K562 (cell line): ENCODE data around the gene UBAP2. TPM values are rescaled to one million over a fixed set of nuclear protein-coding genes. Genes with fewer than 3 reads are reported as not detected.

Experiments
- ATAC-seq: fragments of 200-7000 bp; cut with Tn5 transposase; 3 replicates; pipeline ENCODE4 v1.9.1; 2020; ENCODE audit warnings: moderate library complexity
- BruUV-seq: library from RNA; stranded (reverse); fragments of 400-500 nt; replicated peaks from 2 replicates; lab custom pipeline; 2021; lab: Mats Ljungman, UMichigan
- CTCF ChIA-PET: fragments of 300-600 bp; formaldehyde crosslinking; extraction: SDS; loops from one replicate; lab custom pipeline; 2021; ENCODE audit warnings: low intra/inter-chr PET ratio; lab: Yijun Ruan, JAX
- POLR2A ChIA-PET: fragments of 300-600, 350-650 bp; sonication (Branson Sonifier 250); formaldehyde crosslinking; extraction: SDS; loops from one replicate; lab custom pipeline; 2021; ENCODE audit warnings: antibody characterized with exemption, inconsistent platforms; lab: Yijun Ruan, JAX
- DNase-seq, 4 experiments: peaks; one replicate each; pipeline versions ENCODE4 v3.0.0 to v3.0.0-alpha.2; 2011 to 2018; ENCODE audit warnings: low spot score in 3 of 4, mixed read lengths in 3 of 4; ENCODE audit errors: extremely low read depth in 1 of 4
- FAIRE-seq: peaks from 2 replicates; lab custom pipeline; 2011; peaks lifted over from hg19 to GRCh38; lab: Jason Lieb, UNC
- H2AFZ ChIP-seq: 2 replicates; pipeline ENCODE4 v1.6.0; 2011; ENCODE audit warnings: low read depth, low read length, control low read depth, inconsistent platforms
- H3K27ac ChIP-seq: fragments of 200-600 bp; 3 replicates; pipeline ENCODE4 v1.8.0; 2011; ENCODE audit warnings: low read depth, mild to moderate bottlenecking, control low read depth, inconsistent platforms, low read length, moderate library complexity, mixed read lengths; ENCODE audit errors: extremely low read depth
- H3K27me3 ChIP-seq, 2 experiments: fragments of 300-600 bp in 1 of 2; 2 replicates in 1 of 2; 3 replicates in 1 of 2; pipeline versions ENCODE4 v1.6.0 to v1.8.0; 2011; ENCODE audit warnings: inconsistent platforms in 2 of 2, low read length in 2 of 2, mild to moderate bottlenecking in 1 of 2, mixed read lengths in 1 of 2, moderate library complexity in 1 of 2; ENCODE audit not compliant: control insufficient read depth in 2 of 2, insufficient read depth in 2 of 2
- H3K36me3 ChIP-seq: fragments of 300-600 bp; 3 replicates; pipeline ENCODE4 v1.8.0; 2011; ENCODE audit warnings: mild to moderate bottlenecking, low read length, inconsistent platforms; ENCODE audit not compliant: control insufficient read depth, insufficient read depth
- H3K4me1 ChIP-seq, 2 experiments: fragments of 200-600 bp in 1 of 2; replicated peaks in 1 of 2; 2 replicates in 1 of 2; 3 replicates in 1 of 2; pipeline versions ENCODE4 v1.5.1 to v1.8.0; 2011; ENCODE audit warnings: inconsistent platforms in 2 of 2, low read length in 2 of 2, mild to moderate bottlenecking in 1 of 2, mixed read lengths in 1 of 2, moderate library complexity in 1 of 2; ENCODE audit not compliant: control insufficient read depth in 2 of 2, insufficient read depth in 2 of 2
- H3K4me2 ChIP-seq: 2 replicates; pipeline ENCODE4 v1.6.1; 2011; ENCODE audit warnings: low read length, control low read depth, inconsistent platforms, mixed read lengths; ENCODE audit not compliant: insufficient read depth
- H3K4me3 ChIP-seq: fragments of 200-600 bp; sonication (generic), shearing (Covaris generic); 2 replicates; pipeline ENCODE4 v1.5.1; 2016; ENCODE audit warnings: control low read depth, inconsistent platforms
- H3K79me2 ChIP-seq: fragments of 200-600 bp; 3 replicates; pipeline ENCODE4 v1.8.0; 2011; ENCODE audit warnings: low read length, inconsistent platforms; ENCODE audit not compliant: control insufficient read depth, insufficient read depth
- H3K9ac ChIP-seq, 2 experiments: 2 replicates each; pipeline versions ENCODE4 v1.6.0 to v1.6.1; 2011; ENCODE audit warnings: low read depth in 2 of 2, low read length in 2 of 2, control low read depth in 1 of 2, inconsistent platforms in 1 of 2, mild to moderate bottlenecking in 1 of 2, mixed read lengths in 1 of 2; ENCODE audit not compliant: insufficient read depth in 1 of 2
- H3K9me1 ChIP-seq: one replicate; pipeline ENCODE4 v1.6.0; 2011; ENCODE audit warnings: inconsistent platforms, mild to moderate bottlenecking, low read length, moderate library complexity; ENCODE audit not compliant: control insufficient read depth, insufficient read depth
- H3K9me3 ChIP-seq: replicated peaks from 2 replicates; pipeline ENCODE4 v1.5.1; 2011; ENCODE audit warnings: low read depth, low read length, inconsistent platforms; ENCODE audit not compliant: control insufficient read depth, insufficient read depth
- H4K20me1 ChIP-seq: replicated peaks from 2 replicates; pipeline ENCODE4 v1.6.1; 2011; ENCODE audit warnings: low read length, inconsistent platforms, mixed read lengths; ENCODE audit not compliant: control insufficient read depth, insufficient read depth
- ATF3 ChIP-seq, 2 experiments: fragments of 450-650 bp in 1 of 2; sonication (generic) in 1 of 2; formaldehyde crosslinking in 1 of 2; IDR thresholded peaks in 1 of 2; conservative IDR thresholded peaks in 1 of 2; 2 replicates each; pipeline versions ENCODE4 v1.6.1 to v1.8.1; 2016 to 2023; ENCODE audit warnings: mild to moderate bottlenecking in 2 of 2, moderate library complexity in 2 of 2, inconsistent platforms in 1 of 2, missing genetic modification reagents in 1 of 2
- CTBP1 ChIP-seq: fragments of 450-650 bp; IDR thresholded peaks from 2 replicates; pipeline ENCODE4 v1.6.1; 2016; ENCODE audit warnings: borderline replicate concordance
- ELK1 ChIP-seq: sonication (generic); formaldehyde crosslinking; IDR thresholded peaks from 2 replicates; pipeline ENCODE4 v1.8.1; 2022; ENCODE audit warnings: missing genetic modification reagents
- HEY1 ChIP-seq: fragments of 250-450 bp; sonication (Bioruptor Pico); IDR thresholded peaks from 2 replicates; pipeline ENCODE4 v1.5.0; 2020; ENCODE audit warnings: mild to moderate bottlenecking, moderate library complexity, borderline replicate concordance
- KDM1A ChIP-seq, 2 experiments: fragments of 450-650 bp; IDR thresholded peaks; 2 replicates each; pipeline ENCODE4 v1.6.1; 2016; ENCODE audit warnings: mild to moderate bottlenecking in 2 of 2
- KLF6 ChIP-seq: fragments of 250-450 bp; sonication (Bioruptor Pico); IDR thresholded peaks from 2 replicates; pipeline ENCODE4 v1.4.0; 2020; ENCODE audit warnings: mild to moderate bottlenecking, moderate library complexity, borderline replicate concordance
- MTA2 ChIP-seq: fragments of 450-650 bp; IDR thresholded peaks from 2 replicates; pipeline ENCODE4 v1.6.1; 2016; ENCODE audit warnings: low read depth
- TARDBP ChIP-seq: fragments of 450-650 bp; IDR thresholded peaks from 2 replicates; pipeline ENCODE4 v1.6.1; 2016
- TEAD2 ChIP-seq: fragments of 450-650 bp; IDR thresholded peaks from 2 replicates; pipeline ENCODE4 v1.6.1; 2016; ENCODE audit warnings: missing genetic modification characterization, control low read depth, missing compliant biosample characterization
- ZNF140 ChIP-seq: fragments of 250-450 bp; sonication (Bioruptor Pico); IDR thresholded peaks from 2 replicates; pipeline ENCODE4 v1.8.0; 2021; ENCODE audit warnings: moderate library complexity, mild to moderate bottlenecking, inconsistent platforms
- ZNF318 ChIP-seq, 2 experiments: fragments of 450-650 bp; IDR thresholded peaks; 2 replicates each; pipeline ENCODE4 v1.6.1; 2016; ENCODE audit warnings: mild to moderate bottlenecking in 2 of 2, borderline replicate concordance in 1 of 2, low read depth in 1 of 2, moderate library complexity in 1 of 2
- ZNF408 ChIP-seq: fragments of 250-450 bp; sonication (Bioruptor Pico); IDR thresholded peaks from 2 replicates; pipeline ENCODE4 v1.4.0; 2020; ENCODE audit warnings: low read depth, mild to moderate bottlenecking, moderate library complexity
- WGBS: fragments of 100-300 bp; shearing (Covaris generic); methylation state at CpG from one replicate; pipeline ENCODE4 v1.1.6; 2016; ENCODE audit warnings: low coverage, mixed read lengths; ENCODE audit not compliant: insufficient coverage; ENCODE audit errors: missing lambda C conversion rate; 5-methylcytosine and 5-hydroxymethylcytosine counted together
- in situ Hi-C: fragments of 300-500 bp; cut with MboI; formaldehyde crosslinking; loops from 4 replicates; pipeline ENCODE4 v1.15.0; 2018; ENCODE audit warnings: inconsistent platforms, mixed read lengths
- intact Hi-C: fragments of 100-400 bp; cut with micrococcal nuclease; formaldehyde crosslinking; loops from 2 replicates; pipeline ENCODE4 v1.14.2; 2022
- polyA plus RNA-seq, 8 experiments: library from polyadenylated mRNA; depleted of rRNA in 4 of 8; stranded (reverse) in 5 of 8; unstranded in 3 of 8; fragments of >200 nt; fragmentation: Nextera tagmentation in 2 of 8; fragmentation: Illumina TruSeq in 1 of 8; extraction: Ambion mirVana in 2 of 8; extraction: Trizol in 1 of 8; gene quantifications; 2 replicates each; pipeline versions ENCODE4 v1.2.1 to v1.2.3, GENCODE V29; 2011 to 2014; ENCODE audit warnings: inconsistent platforms in 1 of 8, missing spikeins in 1 of 8
- total RNA-seq, 7 experiments: library from RNA; depleted of rRNA in 6 of 7; stranded (reverse); fragments of >200 nt in 6 of 7; fragmentation: Illumina TruSeq in 2 of 7; extraction: Trizol in 2 of 7; gene quantifications; 2 replicates each; pipeline versions ENCODE4 v1.2.1 to v1.2.3, GENCODE V29; 2011 to 2021; ENCODE audit warnings: low replicate concordance in 1 of 7

The UBAP2 gene
- total and polyA plus RNA-seq, 9 of the 15 experiments (the other 6 are each of a cell fraction or from before 2014, with no cell fraction given) = 8.7 to 47.9 (median 18.7) TPM

GRCh38 chr9:34035656-34036055 is 13.0 kb downstream of the UBAP2 start:
- no peak overlapping the region for H3K4me3 ChIP-seq
- H3K4me1 ChIP-seq = no peaks in the 10 kb centered on the region; a peak in 1 of 5 replicates
- BruUV-seq = no TSS peak
- FAIRE-seq (no peak), DNase-seq (no peak), ATAC-seq (no peak)
- H4K20me1 ChIP-seq = no peaks in the 10 kb centered on the region
- no peak overlapping the region for H3K4me2 ChIP-seq
- whole genome bisulfite sequencing = 49% methylated on average over 4 of the region's 5 CpGs
- no peak overlapping the region for H3K27ac ChIP-seq
- no peak overlapping the region for H2AFZ ChIP-seq
- H3K79me2 ChIP-seq = peaks cover 83% of the 10 kb centered on the region
- no peaks in the 10 kb centered on the region for H3K9me3 ChIP-seq
- CTCF ChIA-PET = no interaction called here
- intact Hi-C loops = no loop called here
- POLR2A ChIA-PET = no interaction called here
- no peak for TF ChIP-seq ELK1 (CRISPR knock-in tag)
- no peak for TF ChIP-seq ZNF140
- TF ChIP-seq ZNF408 = no peak
- no peak for TF ChIP-seq HEY1 (CRISPR knock-in tag)
- TF ChIP-seq MTA2 = no peak
- no peak for TF ChIP-seq ZNF318 (IDR thresholded peaks at IDR 0.05; ENCODE audit: borderline replicate concordance in 1 of 2, low read depth in 1 of 2)
- no peak for TF ChIP-seq ATF3 (IDR thresholded peaks at IDR 0.05)
- no peak for TF ChIP-seq ATF3 (CRISPR knock-in tag; conservative IDR thresholded peaks at IDR 0.05)
- TF ChIP-seq KLF6 (CRISPR knock-in tag) = no peak
- no peak for TF ChIP-seq TEAD2 (tag)
- no peak for TF ChIP-seq KDM1A (IDR thresholded peaks at IDR 0.05)
- no peak for TF ChIP-seq CTBP1
- TF ChIP-seq TARDBP = no peak
- peaks cover 33% of the 10 kb centered on the region; the same call in 2 of the 3 replicates for H3K36me3 ChIP-seq
- no peaks in the 10 kb centered on the region for H3K9me1 ChIP-seq
- H3K9ac ChIP-seq = no peak overlapping the region
- no peaks in the 10 kb centered on the region for H3K27me3 ChIP-seq
- in situ Hi-C loops = no loop called here
